ENCODE results near the gene CRYBG2. TPM values are rescaled to one million over a fixed set of nuclear protein-coding genes. Genes with fewer than 3 reads are reported as not detected.

Gene CRYBG2
- total and polyA plus RNA-seq, 4 donors, result 0.37 to 7.7 (median 2.7) TPM

- no peaks in the 10 kb centered on the region for H3K9me3 ChIP-seq (ENCODE audit: control insufficient read depth in 4 of 4, insufficient read depth in 3 of 4, low read length in 3 of 4)
- no peaks in the 10 kb centered on the region for H3K36me3 ChIP-seq (ENCODE audit: control insufficient read depth in 4 of 4, insufficient read depth in 4 of 4, low read length in 4 of 4)
- peaks cover 0 to 21% (median 18%) of the 10 kb centered on the region in 3 donors for H3K27me3 ChIP-seq (ENCODE audit: control insufficient read depth in 3 of 3, insufficient read depth in 3 of 3, low read length in 2 of 3)
- 69 to 79% methylated on average over 4 of the region's 4 CpGs for WGBS, 2 donors
- DNase-seq (no peak), ATAC-seq (ENCODE audit: insufficient read depth, low FRiP score) (no peak)
- H3K9ac ChIP-seq (ENCODE audit: insufficient read depth in 1 of 2, low read length in 2 of 2), result no peak overlapping the region
- TF ChIP-seq CTCF (IDR thresholded peaks at IDR 0.05; ENCODE audit: control extremely low read depth, extremely low read depth), result no peak
- no peak overlapping the region for H3K27ac ChIP-seq (ENCODE audit: low read depth in 1 of 2, low read length in 1 of 2)
- no peak overlapping the region for H3K4me3 ChIP-seq
- H3K4me1 ChIP-seq (ENCODE audit: control insufficient read depth in 5 of 5, insufficient read depth in 5 of 5, low read length in 5 of 5), result peaks cover 0 to 8% (median 0%) of the 10 kb centered on the region in 5 donors
These were observed 13.9 kb downstream of the CRYBG2 start for GRCh38 chr1:26340047-26340481.

GRCh38 chr1:26338670-26339069 lies 15.3 kb downstream of the CRYBG2 start:
- H3K4me3 ChIP-seq, result no peak overlapping the region
- peaks cover 0 to 8% (median 0%) of the 10 kb centered on the region in 5 donors for H3K4me1 ChIP-seq (ENCODE audit: control insufficient read depth in 5 of 5, insufficient read depth in 5 of 5, low read length in 5 of 5)
- peaks cover 0 to 27% (median 18%) of the 10 kb centered on the region in 3 donors for H3K27me3 ChIP-seq (ENCODE audit: control insufficient read depth in 3 of 3, insufficient read depth in 3 of 3, low read length in 2 of 3)
- no peak overlapping the region for H3K27ac ChIP-seq (ENCODE audit: low read depth in 1 of 2, low read length in 1 of 2)
- no peak overlapping the region for H3K9ac ChIP-seq (ENCODE audit: insufficient read depth in 1 of 2, low read length in 2 of 2)
- ATAC-seq (ENCODE audit: insufficient read depth, low FRiP score), result no peak
- no peak for TF ChIP-seq CTCF (IDR thresholded peaks at IDR 0.05; ENCODE audit: control extremely low read depth, extremely low read depth)
- DNase-seq, result no peak
- 82 to 96% methylated on average over 1 of the region's 1 CpG for WGBS, 2 donors
- H3K36me3 ChIP-seq (ENCODE audit: control insufficient read depth in 4 of 4, insufficient read depth in 4 of 4, low read length in 4 of 4), result no peaks in the 10 kb centered on the region
- H3K9me3 ChIP-seq (ENCODE audit: control insufficient read depth in 4 of 4, insufficient read depth in 3 of 4, low read length in 3 of 4), result no peaks in the 10 kb centered on the region

GRCh38 chr1:26337625-26338024 lies 16.3 kb downstream of the CRYBG2 start:
- TF ChIP-seq CTCF (IDR thresholded peaks at IDR 0.05; ENCODE audit: control extremely low read depth, extremely low read depth), result no peak
- no peak overlapping the region for H3K4me3 ChIP-seq
- DNase-seq (no peak), ATAC-seq (ENCODE audit: insufficient read depth, low FRiP score) (no peak)
- 63% methylated on average over 4 of the region's 4 CpGs for WGBS, 2 donors
- peaks cover 0 to 8% (median 0%) of the 10 kb centered on the region in 5 donors for H3K4me1 ChIP-seq (ENCODE audit: control insufficient read depth in 5 of 5, insufficient read depth in 5 of 5, low read length in 5 of 5)
- no peak overlapping the region for H3K27ac ChIP-seq (ENCODE audit: low read depth in 1 of 2, low read length in 1 of 2)
- no peaks in the 10 kb centered on the region for H3K9me3 ChIP-seq (ENCODE audit: control insufficient read depth in 4 of 4, insufficient read depth in 3 of 4, low read length in 3 of 4)
- no peaks in the 10 kb centered on the region for H3K36me3 ChIP-seq (ENCODE audit: control insufficient read depth in 4 of 4, insufficient read depth in 4 of 4, low read length in 4 of 4)
- no peak overlapping the region for H3K9ac ChIP-seq (ENCODE audit: insufficient read depth in 1 of 2, low read length in 2 of 2)
- H3K27me3 ChIP-seq (ENCODE audit: control insufficient read depth in 3 of 3, insufficient read depth in 3 of 3, low read length in 2 of 3), result peaks cover 0 to 27% (median 18%) of the 10 kb centered on the region in 3 donors

- 93 to 95% methylated on average over 7 of the region's 7 CpGs for whole genome bisulfite sequencing, 2 donors
- DNase-seq, result no peak
These were observed 16.8 kb downstream of the CRYBG2 start for GRCh38 chr1:26337206-26337535.

More at GRCh38 chr1:26337206-26337535, 16.8 kb downstream of the CRYBG2 start:
- Histone ChIP-seq H3K27ac (ENCODE audit: low read depth in 1 of 2, low read length in 1 of 2) (no peak overlapping the region), H3K9ac (ENCODE audit: insufficient read depth in 1 of 2, low read length in 2 of 2) (no peak overlapping the region), H3K36me3 (ENCODE audit: control insufficient read depth in 4 of 4, insufficient read depth in 4 of 4, low read length in 4 of 4) (no peaks in the 10 kb centered on the region), H3K27me3 (ENCODE audit: control insufficient read depth in 3 of 3, insufficient read depth in 3 of 3, low read length in 2 of 3) (peaks cover 0 to 27% (median 18%) of the 10 kb centered on the region in 3 donors), H3K9me3 (ENCODE audit: control insufficient read depth in 4 of 4, insufficient read depth in 3 of 4, low read length in 3 of 4) (no peaks in the 10 kb centered on the region), H3K4me1 (ENCODE audit: control insufficient read depth in 5 of 5, insufficient read depth in 5 of 5, low read length in 5 of 5) (peaks cover 0 to 8% (median 0%) of the 10 kb centered on the region in 5 donors), H3K4me3 (no peak overlapping the region)
- no peak for ATAC-seq (ENCODE audit: insufficient read depth, low FRiP score)
- TF ChIP-seq CTCF (IDR thresholded peaks at IDR 0.05; ENCODE audit: control extremely low read depth, extremely low read depth), result no peak

Data from lung (tissue), 12 donors.